Mesangial cell (primary cell): Measurements from ENCODE around the gene CD63. TPM values are rescaled to one million over a fixed set of nuclear protein-coding genes. Genes with fewer than 3 reads are reported as not detected.

Experiments used
- total RNA-seq: library from RNA; depleted of rRNA; stranded (reverse); fragments of >200 nt; gene quantifications from 2 replicates; pipeline ENCODE4 v1.2.3, GENCODE V29; 2015

CD63 gene, protein sequence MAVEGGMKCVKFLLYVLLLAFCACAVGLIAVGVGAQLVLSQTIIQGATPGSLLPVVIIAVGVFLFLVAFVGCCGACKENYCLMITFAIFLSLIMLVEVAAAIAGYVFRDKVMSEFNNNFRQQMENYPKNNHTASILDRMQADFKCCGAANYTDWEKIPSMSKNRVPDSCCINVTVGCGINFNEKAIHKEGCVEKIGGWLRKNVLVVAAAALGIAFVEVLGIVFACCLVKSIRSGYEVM
- 754 and 976 TPM in 2 replicates for total RNA-seq

DNA sequence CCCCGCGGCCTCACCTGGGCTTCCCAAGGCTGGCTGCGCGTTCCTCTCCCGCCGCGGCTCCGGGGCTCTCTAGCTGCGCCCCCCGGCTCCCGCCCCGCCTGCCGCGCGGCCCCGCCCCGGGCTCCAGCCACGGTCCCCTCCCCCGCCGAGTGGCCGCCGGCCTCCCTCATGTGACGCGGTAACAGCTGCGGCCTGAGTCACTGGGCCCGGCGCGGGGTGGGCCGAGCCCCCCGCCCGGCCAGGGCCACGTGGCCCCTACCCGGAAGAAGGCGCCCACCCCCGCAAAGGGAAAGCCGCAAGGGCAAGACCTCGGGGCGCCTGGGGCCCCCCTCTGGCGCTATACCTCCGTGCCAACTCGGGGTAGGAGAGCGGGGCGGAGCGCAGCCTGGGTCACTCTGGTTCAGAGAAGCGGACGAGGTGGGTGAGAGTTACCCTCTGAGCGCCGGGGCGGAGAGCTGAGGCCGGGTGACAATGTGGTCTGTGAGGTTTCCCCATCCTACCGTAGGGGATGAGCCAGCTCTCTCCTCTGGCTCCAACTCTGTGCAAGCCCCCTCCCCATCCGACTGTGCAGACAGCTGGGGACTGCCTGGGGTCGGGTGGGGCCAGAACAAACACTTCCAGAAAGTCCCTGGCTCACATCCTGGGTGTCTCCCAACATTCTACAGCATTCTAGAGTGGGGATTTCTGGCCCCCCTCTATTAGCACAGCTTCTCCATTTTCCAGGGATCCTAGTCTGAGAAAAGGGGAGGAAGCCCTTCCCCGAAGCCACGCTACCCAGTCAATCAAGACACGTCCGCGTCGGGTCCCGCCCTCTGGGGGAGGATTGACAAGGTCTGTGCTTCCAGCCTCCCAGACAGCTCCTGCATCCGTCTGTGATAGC lies at the start of gene CD63:
CD63 (minus strand) TSS at position 71 of the 880 bp plus-strand sequence. CDS start 668 bp downstream, outside the sequence.

DNA sequence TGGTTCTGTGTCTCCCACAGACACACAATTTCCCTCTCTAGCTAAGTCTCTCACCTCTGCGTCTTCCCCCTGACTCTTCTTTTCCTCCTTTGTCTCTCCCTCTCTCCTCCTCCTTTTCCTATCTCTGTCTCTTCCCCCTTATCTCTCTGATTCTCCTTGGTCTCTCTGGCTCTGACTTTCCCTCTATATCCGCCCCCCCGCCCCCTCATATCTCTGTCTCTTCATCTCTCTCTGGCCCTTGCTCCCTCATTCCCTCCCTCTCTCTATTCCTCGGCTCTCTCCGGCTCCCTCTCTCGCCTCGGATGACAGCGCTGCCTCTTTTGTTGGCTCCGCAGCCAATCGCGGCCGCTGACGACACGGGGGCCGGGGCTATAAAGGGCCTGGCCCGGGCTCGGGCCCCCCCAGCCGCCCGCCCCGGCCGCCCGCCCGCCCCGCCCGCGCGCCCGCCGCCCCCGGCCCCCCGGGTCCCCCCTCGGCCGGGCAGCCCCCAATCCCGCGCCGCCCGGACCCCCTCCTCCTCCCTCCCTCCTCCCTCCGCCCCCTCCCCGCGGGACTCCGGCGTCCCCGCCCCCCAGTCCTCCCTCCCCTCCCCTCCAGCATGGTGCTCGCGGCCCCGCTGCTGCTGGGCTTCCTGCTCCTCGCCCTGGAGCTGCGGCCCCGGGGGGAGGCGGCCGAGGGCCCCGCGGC lies 14.1 kb upstream of the CD63 start, which contains the start of gene GDF11:
GDF11 (plus strand) TSS at position 404 of the 687 bp plus-strand sequence; CDS start at position 599, 195 bp downstream.

DNA sequence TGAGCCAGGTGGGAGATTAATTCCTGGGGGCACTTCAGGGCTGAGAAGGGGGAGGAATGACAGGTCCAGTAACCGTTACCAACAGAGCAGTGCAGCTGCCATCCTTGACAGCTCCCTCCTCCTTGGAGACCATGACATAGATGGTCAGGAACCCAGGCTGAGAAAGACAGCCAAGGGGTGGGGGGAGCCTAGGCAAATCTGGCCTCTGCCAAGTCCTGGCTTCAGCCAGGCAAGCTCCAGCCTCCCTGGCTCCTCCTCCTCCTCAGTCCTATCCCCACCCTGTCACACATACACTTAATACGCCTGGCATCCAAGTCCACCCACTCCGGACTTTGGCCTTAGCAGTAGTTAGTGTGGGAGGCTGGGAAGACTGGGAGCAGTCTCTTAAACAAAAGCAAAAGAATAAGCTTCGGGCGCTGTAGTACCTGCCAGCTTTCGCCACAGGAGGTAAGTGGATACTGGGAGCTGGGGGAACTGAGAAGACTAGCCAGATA lies 8.7 kb downstream of the CD63 start, which contains the start of gene RDH5:
RDH5 (plus strand) TSS at position 323 of the 494 bp plus-strand sequence. CDS start 792 bp downstream, outside the sequence.

DNA sequence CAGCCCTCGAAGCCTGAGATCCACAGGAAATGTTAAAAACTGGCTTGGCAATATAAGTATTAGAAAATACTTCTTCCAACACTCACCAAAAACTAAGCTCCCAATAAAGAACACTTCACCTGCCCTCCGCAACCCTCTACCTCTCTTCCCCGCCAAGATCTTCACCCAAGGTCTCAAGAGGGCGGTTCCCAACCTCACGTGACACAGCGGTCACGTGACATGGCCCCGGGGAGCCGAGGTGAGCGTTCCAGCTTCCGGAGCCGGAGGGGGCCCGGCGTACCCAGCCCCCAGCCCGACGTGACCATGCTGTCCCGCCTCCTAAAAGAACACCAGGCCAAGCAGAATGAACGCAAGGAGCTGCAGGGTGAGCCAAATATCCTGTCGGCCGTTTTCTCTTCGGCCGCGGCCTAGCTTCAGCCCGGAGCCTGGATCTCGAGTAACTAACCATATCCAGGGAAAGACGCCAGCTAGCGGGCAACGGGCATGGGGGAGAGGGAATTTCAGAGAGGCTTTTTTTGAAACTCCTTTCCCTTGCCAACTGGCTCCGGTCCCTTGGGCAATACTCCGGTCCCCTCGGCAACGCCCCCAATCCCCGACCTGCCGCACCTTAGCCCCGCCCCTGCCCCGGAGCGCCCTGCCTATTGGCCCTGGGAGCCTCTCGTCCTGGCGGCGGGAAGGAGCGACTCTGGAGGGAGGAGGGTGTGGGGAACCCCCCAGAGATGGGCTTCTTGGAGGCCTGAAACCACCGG lies 12.8 kb downstream of the CD63 start, which contains the start of gene BLOC1S1:
BLOC1S1 (plus strand) TSS at position 214 of the 749 bp plus-strand sequence; CDS start at position 220, 6 bp downstream.

DNA sequence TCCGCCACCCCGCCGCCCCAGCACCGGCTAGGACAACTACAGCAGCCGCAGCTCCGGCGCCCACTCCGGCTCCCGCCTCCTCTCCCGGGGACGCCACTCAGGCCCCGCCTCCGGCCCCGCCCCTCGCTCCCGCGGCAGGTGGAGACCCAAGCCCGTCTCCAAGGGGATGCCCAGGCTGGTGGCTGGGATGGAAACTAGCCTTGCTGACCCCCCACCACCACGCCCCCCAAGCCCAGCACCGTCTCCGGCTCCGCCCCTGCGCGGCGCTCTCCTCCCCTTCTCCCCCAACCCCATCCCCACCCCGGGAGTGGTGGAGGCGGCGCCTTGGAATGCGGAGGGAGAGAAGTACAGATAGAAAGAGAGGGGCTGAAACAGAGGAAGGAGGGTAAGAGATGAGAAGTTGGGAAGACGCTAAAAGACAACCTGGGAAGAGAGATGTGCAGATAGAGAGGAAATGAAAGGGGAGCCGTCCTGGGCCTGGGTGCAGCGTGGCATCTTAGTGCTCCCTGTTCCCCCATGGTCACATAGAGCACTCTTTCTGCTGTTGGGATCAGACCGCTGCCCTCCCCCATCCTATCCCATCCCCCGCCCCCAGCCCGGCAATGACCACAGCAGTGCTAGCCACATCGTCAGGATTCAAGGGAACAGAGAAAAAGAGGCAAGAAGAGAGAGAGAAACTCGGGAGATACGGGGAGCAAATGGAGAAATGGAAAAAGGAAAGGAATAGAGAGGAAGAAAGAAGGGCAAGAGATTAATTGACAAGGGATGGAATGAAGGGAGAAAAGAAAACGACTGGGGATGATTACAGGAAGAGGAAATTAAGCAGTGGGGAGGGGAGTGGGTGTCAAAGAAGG lies 20.7 kb downstream of the CD63 start, which contains the start of gene ITGA7:
ITGA7 (minus strand) TSS at position 64 of the 854 bp plus-strand sequence. CDS start 222 bp downstream, outside the sequence.

Other genes with a start within 250 kb of the CD63 start
- not detected in 2 replicates for gene OR6C68, start 236.6 kb downstream of the CD63 start, total RNA-seq
- not detected in 2 replicates for gene OR6C4, start 179.4 kb downstream of the CD63 start, total RNA-seq
- gene OR2AP1, start 156.5 kb downstream of the CD63 start, total RNA-seq: not detected in 2 replicates
- not detected in 2 replicates for gene OR10P1, start 92.1 kb downstream of the CD63 start, total RNA-seq
- gene ITGA7, start 21.1 kb downstream of the CD63 start, total RNA-seq: 1.8 and 7.1 TPM in 2 replicates
- gene BLOC1S1, start 13.0 kb downstream of the CD63 start, total RNA-seq: 160 and 169 TPM in 2 replicates
- 2.1 and 2.8 TPM in 2 replicates for gene RDH5, start 8.6 kb downstream of the CD63 start, total RNA-seq
- 9.8 and 11.3 TPM in 2 replicates for gene GDF11, start 14.1 kb upstream of the CD63 start, total RNA-seq
- 36.6 and 49.7 TPM in 2 replicates for gene SARNP, start 88.7 kb upstream of the CD63 start, total RNA-seq
- gene ORMDL2, start 89.0 kb upstream of the CD63 start, total RNA-seq: 16.4 and 31.3 TPM in 2 replicates
- gene DNAJC14, start 100.6 kb upstream of the CD63 start, total RNA-seq: 32.4 and 41.8 TPM in 2 replicates
- gene MMP19, start 113.9 kb upstream of the CD63 start, total RNA-seq: 0.98 and 3.7 TPM in 2 replicates
- 23.0 and 23.7 TPM in 2 replicates for gene PYM1, start 198.9 kb upstream of the CD63 start, total RNA-seq
- gene DGKA, start 202.2 kb upstream of the CD63 start, total RNA-seq: 31.6 and 34.2 TPM in 2 replicates
- 1.5 and 6.6 TPM in 2 replicates for gene PMEL, start 237.0 kb upstream of the CD63 start, total RNA-seq
- 11.2 and 54.6 TPM in 2 replicates for gene CDK2, start 237.8 kb upstream of the CD63 start, total RNA-seq
- gene RAB5B, start 245.1 kb upstream of the CD63 start, total RNA-seq: 44.3 and 67.1 TPM in 2 replicates